Endothelial cell (in vitro differentiated cells): ENCODE measurements around the gene TMEFF2. TPM values are rescaled to one million over a fixed set of nuclear protein-coding genes. Genes with fewer than 3 reads are reported as not detected.

Experiments used
- DNase-seq: peaks from one replicate; pipeline ENCODE4 v3.0.0; 2021; ENCODE audit warnings: low spot score
- H3K27ac Mint-ChIP-seq: one replicate; pipeline ENCODE4 v1.8.0; 2021; ENCODE audit warnings: mixed read lengths, inconsistent platforms; ENCODE audit not compliant: unreplicated experiment
- H3K27me3 Mint-ChIP-seq: one replicate; pipeline ENCODE4 v1.8.0; 2021; ENCODE audit warnings: mild to moderate bottlenecking, moderate library complexity, mixed read lengths, inconsistent platforms; ENCODE audit not compliant: unreplicated experiment
- H3K36me3 Mint-ChIP-seq: one replicate; pipeline ENCODE4 v1.8.0; 2021; ENCODE audit warnings: mild to moderate bottlenecking, low read depth, mixed read lengths, inconsistent platforms; ENCODE audit not compliant: unreplicated experiment
- H3K4me1 Mint-ChIP-seq: one replicate; pipeline ENCODE4 v1.8.0; 2021; ENCODE audit warnings: mild to moderate bottlenecking, mixed read lengths, inconsistent platforms; ENCODE audit not compliant: unreplicated experiment
- H3K4me3 Mint-ChIP-seq: one replicate; pipeline ENCODE4 v1.8.0; 2021; ENCODE audit warnings: mild to moderate bottlenecking, mixed read lengths, inconsistent platforms; ENCODE audit not compliant: unreplicated experiment
- H3K9me3 Mint-ChIP-seq: one replicate; pipeline ENCODE4 v1.8.0; 2021; ENCODE audit warnings: mixed read lengths, inconsistent platforms; ENCODE audit not compliant: unreplicated experiment
- total RNA-seq: library from RNA; stranded (reverse); fragmentation: NEBNext Ultra II Directional; extraction: Animal tissue kit (Norgen Biotek cat#: 25700); gene quantifications from one replicate; pipeline ENCODE4 v1.2.1, GENCODE V29; 2021; ENCODE audit not compliant: unreplicated experiment
- TF ChIP-seq, protein P1 (sequence below): fragments of 200-600 bp; sonication (generic); IDR thresholded peaks from one replicate; pipeline ENCODE4 v1.5.0; 2021; ENCODE audit warnings: antibody characterized with exemption; ENCODE audit not compliant: unreplicated experiment

TMEFF2 gene
- total RNA-seq, 1 donor from 2014 or later = 0.10 TPM

GRCh38 chr2:192218970-192219369, 24.2 kb upstream of the TMEFF2 start:
- H3K9me3 Mint-ChIP-seq = no peaks in the 10 kb centered on the region
- no peak for DNase-seq
- H3K4me1 Mint-ChIP-seq = no peaks in the 10 kb centered on the region
- no peaks in the 10 kb centered on the region for H3K36me3 Mint-ChIP-seq
- no peak overlapping the region for H3K4me3 Mint-ChIP-seq
- TF ChIP-seq, protein P1, sequence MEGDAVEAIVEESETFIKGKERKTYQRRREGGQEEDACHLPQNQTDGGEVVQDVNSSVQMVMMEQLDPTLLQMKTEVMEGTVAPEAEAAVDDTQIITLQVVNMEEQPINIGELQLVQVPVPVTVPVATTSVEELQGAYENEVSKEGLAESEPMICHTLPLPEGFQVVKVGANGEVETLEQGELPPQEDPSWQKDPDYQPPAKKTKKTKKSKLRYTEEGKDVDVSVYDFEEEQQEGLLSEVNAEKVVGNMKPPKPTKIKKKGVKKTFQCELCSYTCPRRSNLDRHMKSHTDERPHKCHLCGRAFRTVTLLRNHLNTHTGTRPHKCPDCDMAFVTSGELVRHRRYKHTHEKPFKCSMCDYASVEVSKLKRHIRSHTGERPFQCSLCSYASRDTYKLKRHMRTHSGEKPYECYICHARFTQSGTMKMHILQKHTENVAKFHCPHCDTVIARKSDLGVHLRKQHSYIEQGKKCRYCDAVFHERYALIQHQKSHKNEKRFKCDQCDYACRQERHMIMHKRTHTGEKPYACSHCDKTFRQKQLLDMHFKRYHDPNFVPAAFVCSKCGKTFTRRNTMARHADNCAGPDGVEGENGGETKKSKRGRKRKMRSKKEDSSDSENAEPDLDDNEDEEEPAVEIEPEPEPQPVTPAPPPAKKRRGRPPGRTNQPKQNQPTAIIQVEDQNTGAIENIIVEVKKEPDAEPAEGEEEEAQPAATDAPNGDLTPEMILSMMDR = no peak
- H3K27me3 Mint-ChIP-seq = no peaks in the 10 kb centered on the region
- H3K27ac Mint-ChIP-seq = no peak overlapping the region

GRCh38 chr2:192218377-192218776, 23.6 kb upstream of the TMEFF2 start:
- H3K27me3 Mint-ChIP-seq = no peaks in the 10 kb centered on the region
- H3K9me3 Mint-ChIP-seq = no peaks in the 10 kb centered on the region
- no peak for DNase-seq
- TF ChIP-seq, protein P1 = no peak
- no peak overlapping the region for H3K27ac Mint-ChIP-seq
- H3K4me1 Mint-ChIP-seq = no peaks in the 10 kb centered on the region
- no peaks in the 10 kb centered on the region for H3K36me3 Mint-ChIP-seq
- H3K4me3 Mint-ChIP-seq = no peak overlapping the region

DNA sequence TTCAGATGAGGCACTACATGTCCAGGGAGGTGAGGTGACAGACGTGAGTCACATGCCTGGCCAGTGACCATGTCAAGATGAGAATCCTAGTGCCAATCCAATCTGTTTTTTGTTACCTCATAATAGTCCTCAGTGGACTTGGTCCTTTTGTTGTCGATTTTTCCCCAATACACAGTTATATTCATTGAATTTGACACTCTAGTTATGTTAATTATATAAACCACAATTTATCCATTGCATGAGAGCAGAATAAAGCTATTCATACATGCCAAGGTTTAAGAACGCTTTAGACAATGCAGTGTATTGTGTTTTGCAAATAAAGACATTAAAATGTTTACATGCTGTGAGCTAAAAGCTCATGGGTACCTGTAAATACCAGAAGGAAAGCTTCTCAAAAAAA, 21.6 kb upstream of the TMEFF2 start:
- TF ChIP-seq, protein P1 = no peak
- H3K27ac Mint-ChIP-seq = no peak overlapping the region
- no peaks in the 10 kb centered on the region for H3K4me1 Mint-ChIP-seq
- no peak for DNase-seq
- H3K36me3 Mint-ChIP-seq = no peaks in the 10 kb centered on the region
- H3K9me3 Mint-ChIP-seq = no peaks in the 10 kb centered on the region
- no peaks in the 10 kb centered on the region for H3K27me3 Mint-ChIP-seq
- no peak overlapping the region for H3K4me3 Mint-ChIP-seq

GRCh38 chr2:192215096-192215877, 20.6 kb upstream of the TMEFF2 start:
- Mint-ChIP-seq H3K4me1 (no peaks in the 10 kb centered on the region), H3K4me3 (no peak overlapping the region), H3K36me3 (no peaks in the 10 kb centered on the region), H3K9me3 (no peaks in the 10 kb centered on the region), H3K27me3 (no peaks in the 10 kb centered on the region), H3K27ac (no peak overlapping the region)
- no peak for DNase-seq
- TF ChIP-seq, protein P1 = no peak

DNA sequence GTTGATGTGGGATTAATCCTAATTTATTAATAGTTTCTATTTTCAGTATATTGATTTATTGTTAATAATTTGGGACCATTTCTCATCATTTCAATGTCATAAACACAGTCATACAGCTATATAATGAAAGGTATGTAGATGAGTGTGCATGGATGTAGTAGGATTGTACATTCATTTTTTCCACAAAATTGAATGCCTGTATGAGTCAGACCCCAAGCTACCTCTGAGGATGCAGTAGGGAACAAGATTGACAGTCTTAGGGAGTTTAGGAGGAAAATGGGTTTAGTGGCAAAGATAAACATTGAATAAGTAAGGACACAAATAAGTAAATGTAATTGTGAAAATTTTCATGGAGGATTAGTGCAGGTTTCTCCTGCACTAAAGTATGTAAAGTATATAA, 14.1 kb upstream of the TMEFF2 start:
- DNase-seq = no peak
- no peaks in the 10 kb centered on the region for H3K4me1 Mint-ChIP-seq
- no peaks in the 10 kb centered on the region for H3K9me3 Mint-ChIP-seq
- H3K27me3 Mint-ChIP-seq = no peaks in the 10 kb centered on the region
- no peaks in the 10 kb centered on the region for H3K36me3 Mint-ChIP-seq
- TF ChIP-seq, protein P1 = no peak
- no peak overlapping the region for H3K4me3 Mint-ChIP-seq
- H3K27ac Mint-ChIP-seq = no peak overlapping the region
